A549 (cell line): ENCODE results near the gene DIP2C.

Source experiments
- CEBPB ChIP-seq, 2 experiments: fragments of >200 bp in 1 of 2; sonication (Bioruptor Twin) in 1 of 2; formaldehyde crosslinking in 1 of 2; IDR thresholded peaks; 2 replicates each; pipeline ENCODE4 v1.6.1; 2012 to 2016
- EP300 ChIP-seq, 2 experiments: fragments of >200 bp; sonication (Bioruptor Twin); formaldehyde crosslinking; IDR thresholded peaks; 2 replicates in 1 of 2; 3 replicates in 1 of 2; pipeline ENCODE4 v1.6.1; 2016 to 2017
- RFX5 ChIP-seq: fragments of 450-650 bp; IDR thresholded peaks from 2 replicates; pipeline ENCODE4 v1.7.1; 2014; ENCODE audit warnings: antibody characterized with exemption, mild to moderate bottlenecking, moderate library complexity
- TFCP2L1 ChIP-seq: fragments of 250-450 bp; sonication (Bioruptor Pico); IDR thresholded peaks from 2 replicates; pipeline ENCODE4 v1.5.0; 2021; ENCODE audit warnings: mild to moderate bottlenecking
- TF ChIP-seq, protein P1 (sequence below): fragments of >200 bp; sonication (Bioruptor Twin); formaldehyde crosslinking; IDR thresholded peaks from 3 replicates; pipeline ENCODE4 v1.5.1; 2016

GRCh38 chr10:335151-335800, 354.2 kb downstream of the DIP2C start:
- no peak for TF ChIP-seq TFCP2L1
- TF ChIP-seq RFX5: no peak
- no peak for TF ChIP-seq CEBPB (IDR thresholded peaks at IDR 0.05)
- TF ChIP-seq, protein P1, sequence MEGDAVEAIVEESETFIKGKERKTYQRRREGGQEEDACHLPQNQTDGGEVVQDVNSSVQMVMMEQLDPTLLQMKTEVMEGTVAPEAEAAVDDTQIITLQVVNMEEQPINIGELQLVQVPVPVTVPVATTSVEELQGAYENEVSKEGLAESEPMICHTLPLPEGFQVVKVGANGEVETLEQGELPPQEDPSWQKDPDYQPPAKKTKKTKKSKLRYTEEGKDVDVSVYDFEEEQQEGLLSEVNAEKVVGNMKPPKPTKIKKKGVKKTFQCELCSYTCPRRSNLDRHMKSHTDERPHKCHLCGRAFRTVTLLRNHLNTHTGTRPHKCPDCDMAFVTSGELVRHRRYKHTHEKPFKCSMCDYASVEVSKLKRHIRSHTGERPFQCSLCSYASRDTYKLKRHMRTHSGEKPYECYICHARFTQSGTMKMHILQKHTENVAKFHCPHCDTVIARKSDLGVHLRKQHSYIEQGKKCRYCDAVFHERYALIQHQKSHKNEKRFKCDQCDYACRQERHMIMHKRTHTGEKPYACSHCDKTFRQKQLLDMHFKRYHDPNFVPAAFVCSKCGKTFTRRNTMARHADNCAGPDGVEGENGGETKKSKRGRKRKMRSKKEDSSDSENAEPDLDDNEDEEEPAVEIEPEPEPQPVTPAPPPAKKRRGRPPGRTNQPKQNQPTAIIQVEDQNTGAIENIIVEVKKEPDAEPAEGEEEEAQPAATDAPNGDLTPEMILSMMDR: no peak
- no peak for TF ChIP-seq EP300 (IDR thresholded peaks at IDR 0.05)
